ENCODE measurements around the gene MYO6.

Gene MYO6

DNA sequence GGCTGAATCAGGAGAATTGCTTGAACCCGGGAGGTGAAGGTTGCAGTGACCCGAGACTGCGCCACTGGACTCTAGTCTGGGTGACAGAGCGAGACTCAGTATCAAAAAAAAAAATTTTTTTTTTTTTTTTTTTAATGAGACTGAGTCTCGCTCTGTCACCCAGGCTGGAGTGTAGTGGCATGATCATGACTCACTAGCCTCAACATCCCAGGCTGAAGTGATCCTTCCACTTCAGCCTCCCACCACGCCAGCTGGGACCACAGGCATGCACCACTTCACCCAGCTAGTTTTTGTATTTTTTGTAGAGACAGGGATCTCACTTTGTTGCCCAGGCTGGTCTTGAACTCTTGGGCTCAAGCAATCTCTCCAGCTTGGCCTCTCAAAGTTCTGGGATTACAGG is 53.3 kb downstream of the MYO6 start:
- FAIRE-seq (no peak), DNase-seq (ENCODE audit: insufficient read length) (no peak)
- TF ChIP-seq POLR2AphosphoS5 (IDR thresholded peaks at IDR 0.05; ENCODE audit: low read depth, low read length), result no peak
- no peak for TF ChIP-seq TAF1 (IDR thresholded peaks at IDR 0.05; ENCODE audit: borderline replicate concordance, low read depth, low read length)
- TF ChIP-seq POLR2A (IDR thresholded peaks at IDR 0.05; ENCODE audit: low read depth, low read length), result no peak

DNA sequence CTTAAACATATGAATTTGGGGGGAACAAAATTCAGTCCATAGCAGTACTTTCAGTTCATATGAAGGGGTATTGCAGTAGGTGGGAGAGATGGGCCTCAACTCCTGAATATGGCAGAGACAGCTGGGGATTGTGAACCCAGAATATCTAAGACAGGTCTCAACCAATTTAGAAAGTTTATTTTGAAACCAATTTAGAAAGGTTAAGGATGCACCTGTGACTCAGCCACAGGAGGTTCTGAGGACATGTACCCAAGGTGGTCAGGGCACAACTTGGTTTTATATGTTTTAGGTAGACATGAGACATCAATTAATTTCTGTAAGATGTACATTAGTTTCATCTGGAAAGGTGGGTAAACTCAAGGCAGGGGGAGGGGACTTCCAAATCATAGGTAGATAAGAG is 59.5 kb downstream of the MYO6 start:
- no peak for FAIRE-seq
- no peak for TF ChIP-seq POLR2A (IDR thresholded peaks at IDR 0.05; ENCODE audit: low read depth, low read length)
- TF ChIP-seq TAF1 (IDR thresholded peaks at IDR 0.05; ENCODE audit: borderline replicate concordance, low read depth, low read length), result no peak
- TF ChIP-seq POLR2AphosphoS5 (IDR thresholded peaks at IDR 0.05; ENCODE audit: low read depth, low read length), result no peak
- no peak for DNase-seq (ENCODE audit: insufficient read length)

DNA sequence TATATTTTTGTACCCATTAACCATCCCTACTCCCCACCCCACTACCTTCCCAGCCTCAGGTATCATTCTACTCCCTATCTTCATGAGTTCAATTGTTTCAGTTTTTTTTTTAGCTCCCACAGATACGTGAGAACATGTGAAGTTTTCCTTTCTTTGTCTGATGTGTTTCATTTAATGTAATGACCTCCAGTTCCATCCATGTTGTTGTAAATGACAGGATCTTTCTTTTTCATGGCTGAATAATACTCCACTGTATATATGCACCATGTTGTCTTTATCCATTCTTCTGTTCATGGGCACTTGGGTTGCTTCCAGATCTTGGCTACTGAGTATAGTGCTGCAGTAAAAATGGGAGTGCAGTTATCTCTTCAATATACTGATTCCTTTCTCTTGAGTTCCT is 63.5 kb downstream of the MYO6 start:
- FAIRE-seq, result no peak
- TF ChIP-seq POLR2AphosphoS5 (IDR thresholded peaks at IDR 0.05; ENCODE audit: low read depth, low read length), result no peak
- TF ChIP-seq POLR2A (IDR thresholded peaks at IDR 0.05; ENCODE audit: low read depth, low read length), result no peak
- TF ChIP-seq TAF1 (IDR thresholded peaks at IDR 0.05; ENCODE audit: borderline replicate concordance, low read depth, low read length), result no peak
- DNase-seq (ENCODE audit: insufficient read length), result no peak

DNA sequence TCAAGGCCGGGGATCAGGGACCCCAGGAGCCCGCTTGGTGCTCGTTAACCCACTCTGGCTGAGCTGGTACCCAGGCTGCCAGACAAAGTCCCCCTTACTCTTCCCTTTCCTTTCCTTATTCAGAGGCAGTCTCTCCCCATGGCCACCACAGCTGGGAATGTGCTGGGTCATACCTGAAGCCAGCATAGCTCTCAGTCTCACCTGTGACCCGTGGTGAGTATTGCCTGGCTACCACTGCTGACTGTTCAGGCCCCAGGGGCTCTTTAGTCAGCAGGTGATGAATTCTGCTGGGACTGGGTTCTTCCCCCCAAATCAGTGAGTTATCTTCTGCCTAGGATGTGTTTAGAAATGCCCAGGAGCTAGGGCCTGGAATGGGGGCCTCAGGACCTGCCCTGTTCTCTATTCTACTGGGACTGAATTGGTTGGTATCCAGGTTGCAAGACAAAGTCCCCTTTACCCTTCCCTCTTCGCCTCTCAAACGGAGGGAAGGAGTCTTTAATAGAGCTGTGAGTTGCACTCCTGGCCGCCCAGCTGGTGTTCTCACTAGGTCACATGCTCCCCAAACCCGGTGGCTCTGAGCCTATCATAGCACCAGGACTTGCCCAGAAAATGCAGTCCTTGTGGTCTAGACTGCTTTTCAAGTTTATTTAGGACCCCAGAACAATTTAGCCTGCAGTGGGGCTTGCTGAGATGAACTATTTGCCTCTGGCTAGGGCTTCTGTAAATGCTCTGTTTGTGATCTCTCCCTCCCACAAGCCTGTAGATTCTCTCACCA is 64.6 kb downstream of the MYO6 start:
- no peak for FAIRE-seq

GRCh38 chr6:75815756-75816155 is 66.7 kb downstream of the MYO6 start:
- no peak for FAIRE-seq
- DNase-seq (ENCODE audit: insufficient read length), result no peak
- TF ChIP-seq POLR2A (IDR thresholded peaks at IDR 0.05; ENCODE audit: low read depth, low read length), result no peak
- no peak for TF ChIP-seq TAF1 (IDR thresholded peaks at IDR 0.05; ENCODE audit: borderline replicate concordance, low read depth, low read length)
- no peak for TF ChIP-seq POLR2AphosphoS5 (IDR thresholded peaks at IDR 0.05; ENCODE audit: low read depth, low read length)

More for the DNA sequence above, 64.6 kb downstream of the MYO6 start:
- no peak for DNase-seq (ENCODE audit: insufficient read length)
- TF ChIP-seq TAF1 (IDR thresholded peaks at IDR 0.05; ENCODE audit: borderline replicate concordance, low read depth, low read length) (no peak), POLR2A (IDR thresholded peaks at IDR 0.05; ENCODE audit: low read depth, low read length) (no peak), POLR2AphosphoS5 (IDR thresholded peaks at IDR 0.05; ENCODE audit: low read depth, low read length) (no peak)

- FAIRE-seq (no peak), DNase-seq (ENCODE audit: insufficient read length) (no peak)
- TF ChIP-seq POLR2AphosphoS5 (IDR thresholded peaks at IDR 0.05; ENCODE audit: low read depth, low read length) (no peak), TAF1 (IDR thresholded peaks at IDR 0.05; ENCODE audit: borderline replicate concordance, low read depth, low read length) (no peak), POLR2A (IDR thresholded peaks at IDR 0.05; ENCODE audit: low read depth, low read length) (no peak)
Observed at GRCh38 chr6:75818098-75818855, 69.2 kb downstream of the MYO6 start.

GRCh38 chr6:75819776-75820487 is 70.9 kb downstream of the MYO6 start:
- TF ChIP-seq TAF1 (IDR thresholded peaks at IDR 0.05; ENCODE audit: borderline replicate concordance, low read depth, low read length) (no peak), POLR2AphosphoS5 (IDR thresholded peaks at IDR 0.05; ENCODE audit: low read depth, low read length) (no peak), POLR2A (IDR thresholded peaks at IDR 0.05; ENCODE audit: low read depth, low read length) (no peak)
- no peak for DNase-seq (ENCODE audit: insufficient read length)
- no peak for FAIRE-seq

DNA sequence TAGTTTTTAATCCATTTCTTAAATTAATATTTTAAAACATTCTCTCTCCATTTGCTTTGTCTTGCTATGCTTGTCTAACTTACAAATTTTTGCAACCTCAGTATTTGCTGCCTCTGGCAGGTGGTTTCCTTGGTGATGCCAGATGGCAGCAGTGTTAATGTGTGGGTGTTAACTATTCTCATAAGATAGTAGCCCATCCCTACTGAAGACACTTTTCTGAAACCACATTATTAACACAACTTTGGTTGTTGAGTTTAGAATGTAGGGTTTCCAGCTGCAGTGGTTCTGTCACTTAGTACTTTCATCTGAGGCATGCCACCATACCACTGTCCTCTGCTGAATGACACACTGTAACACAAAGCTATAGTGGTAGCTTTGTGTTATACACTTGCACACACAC is 75.1 kb downstream of the MYO6 start:
- no peak for DNase-seq (ENCODE audit: insufficient read length)
- FAIRE-seq, result no peak
- TF ChIP-seq POLR2A (IDR thresholded peaks at IDR 0.05; ENCODE audit: low read depth, low read length), result no peak
- TF ChIP-seq POLR2AphosphoS5 (IDR thresholded peaks at IDR 0.05; ENCODE audit: low read depth, low read length), result no peak
- no peak for TF ChIP-seq TAF1 (IDR thresholded peaks at IDR 0.05; ENCODE audit: borderline replicate concordance, low read depth, low read length)

GRCh38 chr6:75827163-75827562 is 78.1 kb downstream of the MYO6 start:
- DNase-seq (ENCODE audit: insufficient read length), result no peak
- TF ChIP-seq POLR2A (IDR thresholded peaks at IDR 0.05; ENCODE audit: low read depth, low read length) (no peak), POLR2AphosphoS5 (IDR thresholded peaks at IDR 0.05; ENCODE audit: low read depth, low read length) (no peak), TAF1 (IDR thresholded peaks at IDR 0.05; ENCODE audit: borderline replicate concordance, low read depth, low read length) (no peak)
- no peak for FAIRE-seq

- DNase-seq (ENCODE audit: insufficient read length) (no peak), FAIRE-seq (peak; percentile 66)
- TF ChIP-seq POLR2A (IDR thresholded peaks at IDR 0.05; ENCODE audit: low read depth, low read length), result no peak
- no peak for TF ChIP-seq POLR2AphosphoS5 (IDR thresholded peaks at IDR 0.05; ENCODE audit: low read depth, low read length)
- TF ChIP-seq TAF1 (IDR thresholded peaks at IDR 0.05; ENCODE audit: borderline replicate concordance, low read depth, low read length), result no peak
Observed at GRCh38 chr6:75830959-75831885, 82.2 kb downstream of the MYO6 start.

All from GM12892 (cell line).